ENCODE results near the gene PIK3IP1.

GRCh38 chr22:31235081-31235480, 57.2 kb downstream of the PIK3IP1 start:
- TF ChIP-seq ZNF8 (CRISPR knock-in tag; IDR thresholded peaks at IDR 0.05) (no peak), ISL1 (CRISPR knock-in tag; IDR thresholded peaks at IDR 0.05) (no peak)

All from SK-N-SH treated with all-trans-retinoic acid at 6 μM for 48 hours (cell line).